A549 treated with AZD9567 at 1 μM for 4 hours (cell line): Measurements from ENCODE around the gene CD53. TPM values are rescaled to one million over a fixed set of nuclear protein-coding genes. Genes with fewer than 3 reads are reported as not detected.

Experiments
- total RNA-seq: library from RNA; stranded (reverse); fragments of 200-300 nt; extraction: Qiagen RNA extraction; gene quantifications from 5 replicates; pipeline ENCODE4 v1.2.3, GENCODE V29; 2022; ENCODE audit not compliant: insufficient read depth

Gene CD53, protein sequence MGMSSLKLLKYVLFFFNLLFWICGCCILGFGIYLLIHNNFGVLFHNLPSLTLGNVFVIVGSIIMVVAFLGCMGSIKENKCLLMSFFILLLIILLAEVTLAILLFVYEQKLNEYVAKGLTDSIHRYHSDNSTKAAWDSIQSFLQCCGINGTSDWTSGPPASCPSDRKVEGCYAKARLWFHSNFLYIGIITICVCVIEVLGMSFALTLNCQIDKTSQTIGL
- 0.05 TPM in 1 of 5 replicates, not detected in the others for total RNA-seq

GRCh38 chr1:110872745-110873720, at the start of gene CD53:
Gene CD53, plus strand, starts transcription at chr1:110873148. Its CDS starts 18,261 bp downstream, at chr1:110891409.

Other genes starting within 250 kb of the CD53 start
- not detected in 5 replicates for gene KCNA3, start 198.2 kb upstream of the CD53 start, total RNA-seq
- 15.3 to 29.5 TPM (median 19.2 TPM) in 5 replicates for gene LRIF1, start 90.8 kb downstream of the CD53 start, total RNA-seq